Activated CD4-positive, CD25-positive, alpha-beta regulatory T cell treated with anti-CD3 and anti-CD28 coated beads, Interleukin-2, amount 50 U/mL, for 72 hours (primary cell): ENCODE measurements around the gene IFNA17.
"Not testable (repeated sequence)": the region's sequence is repeated elsewhere in the genome, so short reads cannot be mapped to it uniquely, and the experiment has no call there.

Experiments used
- DNase-seq: peaks from one replicate; pipeline ENCODE4 v3.0.0; 2021

IFNA17 gene

DNA sequence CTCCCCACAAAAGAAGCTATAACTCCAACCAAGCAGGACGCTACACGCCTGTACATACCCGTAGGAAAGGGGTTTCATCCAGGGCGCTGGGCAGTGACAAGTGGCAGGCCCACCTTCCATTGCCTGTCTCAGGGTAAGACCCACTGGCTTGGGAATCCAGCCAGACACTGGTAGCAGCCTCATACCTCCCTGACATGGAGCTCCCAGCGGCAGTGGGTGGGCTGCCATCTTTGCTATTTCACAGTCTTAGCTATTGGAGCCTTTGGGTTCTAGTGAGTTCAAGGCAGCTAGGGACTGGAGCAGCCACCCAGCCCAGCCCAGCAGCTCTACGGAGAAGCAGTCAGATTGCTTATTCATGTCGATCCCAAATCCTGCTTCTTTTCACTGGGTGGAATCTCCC, 17.7 kb downstream of the IFNA17 start:
- no peak for DNase-seq

DNA sequence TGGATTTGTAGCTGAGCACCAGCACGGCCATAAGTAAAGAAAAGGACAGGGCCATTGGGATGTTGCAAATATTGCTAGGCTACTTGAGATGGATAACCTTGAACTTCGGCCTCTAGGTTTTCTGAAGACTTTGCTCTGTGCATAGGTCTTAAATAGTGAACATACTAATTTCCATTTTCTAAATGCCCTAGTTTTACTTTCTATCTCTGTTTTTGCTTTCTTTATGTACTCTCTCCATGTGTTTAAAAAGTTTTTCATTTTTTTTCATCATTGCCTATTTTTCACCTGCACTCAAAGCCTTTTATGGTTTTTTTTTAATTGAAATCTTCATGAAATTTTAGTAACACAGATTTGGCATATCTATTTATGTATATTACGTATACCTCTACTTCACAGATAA, 21.0 kb downstream of the IFNA17 start, which contains the start of gene IFNA10:
Gene IFNA10, minus strand, starts transcription at position 101 of the 400 bp plus-strand sequence. Its CDS starts 46 bp downstream, at position 55.
- DNase-seq, result not testable (repeated sequence)

DNA sequence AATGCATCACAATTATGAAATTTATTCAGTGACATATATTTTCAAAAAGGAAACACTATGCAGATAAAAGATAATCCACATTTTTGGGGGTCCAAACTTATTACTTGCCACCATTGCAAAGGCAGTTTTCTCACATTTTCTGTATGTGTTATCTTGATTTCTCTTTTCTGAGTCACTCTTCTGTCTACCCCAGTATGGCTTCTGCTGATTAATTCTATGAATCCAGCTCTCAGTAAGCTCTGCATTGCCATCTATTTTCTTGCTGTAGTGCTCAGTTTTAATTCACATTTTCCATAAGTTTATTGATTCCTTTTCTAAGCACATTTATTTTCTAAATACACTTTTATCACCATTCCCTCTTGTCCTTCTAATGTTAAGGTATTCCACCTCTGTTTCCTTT, 22.8 kb downstream of the IFNA17 start:
- DNase-seq, result no peak

DNA sequence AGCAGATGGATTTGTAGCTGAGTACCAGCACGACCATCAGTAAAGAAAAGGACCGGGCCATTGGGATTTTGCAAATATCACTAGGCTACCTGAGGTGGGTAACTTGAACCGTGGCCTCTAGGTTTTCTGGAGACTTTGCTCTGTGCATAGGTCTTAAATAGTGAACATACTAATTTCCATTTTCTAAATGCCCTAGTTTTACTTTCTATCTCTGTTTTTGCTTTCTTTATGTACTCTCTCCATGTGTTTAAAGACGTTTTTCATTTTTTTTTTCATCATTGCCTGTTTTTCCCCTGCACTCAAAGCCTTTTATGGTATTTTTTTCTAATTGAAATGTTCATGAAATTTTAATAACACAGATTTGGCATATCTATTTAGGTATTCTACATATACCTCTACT, 25.9 kb downstream of the IFNA17 start, which contains the start of gene IFNA7:
Gene IFNA7, minus strand, starts transcription at position 101 of the 400 bp plus-strand sequence. Its CDS starts 40 bp downstream, at position 61.
- DNase-seq, result not testable (repeated sequence)

DNA sequence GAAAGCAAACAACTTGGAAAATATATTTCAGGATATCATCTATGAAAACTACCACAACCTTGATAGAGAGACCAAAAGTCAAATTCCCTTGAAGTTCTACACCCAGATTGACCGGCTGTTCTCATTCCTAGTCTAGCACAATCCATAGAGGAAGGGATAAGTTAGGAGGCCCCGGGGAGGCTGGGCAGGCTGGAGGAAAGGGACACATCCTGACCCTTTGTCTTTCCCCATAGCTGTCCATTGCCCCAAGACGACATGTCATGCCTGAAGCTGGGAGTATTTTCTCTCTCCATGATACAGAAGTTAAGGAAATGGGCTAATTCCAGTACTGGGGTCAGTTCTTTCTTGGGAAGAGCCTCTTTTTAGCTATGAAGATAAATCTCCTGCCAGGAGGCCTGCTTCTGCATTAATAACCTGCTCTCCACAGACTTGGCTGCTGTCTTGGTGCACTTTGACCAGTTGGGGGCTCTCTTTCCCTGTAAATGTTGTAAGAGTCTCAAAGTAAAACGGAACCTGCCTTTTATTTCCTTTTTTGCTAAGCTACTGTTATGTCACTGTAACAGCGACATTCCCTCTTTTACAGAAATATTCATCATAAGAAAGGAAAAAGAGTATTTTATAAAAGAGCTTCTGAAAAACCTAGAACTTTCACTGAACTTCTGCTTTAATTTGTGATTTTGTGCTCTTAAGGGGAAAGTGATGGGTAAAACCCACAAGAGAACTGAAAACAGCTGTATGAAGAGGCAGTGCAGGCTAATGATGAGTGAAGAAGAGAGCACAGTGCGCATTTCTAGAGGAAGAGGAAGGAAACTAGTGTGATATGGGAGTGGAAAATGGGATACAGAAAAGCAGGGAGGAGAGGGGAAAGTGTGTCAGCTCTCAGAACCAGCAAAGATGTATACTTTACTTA, 32.9 kb downstream of the IFNA17 start:
- not testable (repeated sequence) for DNase-seq

DNA sequence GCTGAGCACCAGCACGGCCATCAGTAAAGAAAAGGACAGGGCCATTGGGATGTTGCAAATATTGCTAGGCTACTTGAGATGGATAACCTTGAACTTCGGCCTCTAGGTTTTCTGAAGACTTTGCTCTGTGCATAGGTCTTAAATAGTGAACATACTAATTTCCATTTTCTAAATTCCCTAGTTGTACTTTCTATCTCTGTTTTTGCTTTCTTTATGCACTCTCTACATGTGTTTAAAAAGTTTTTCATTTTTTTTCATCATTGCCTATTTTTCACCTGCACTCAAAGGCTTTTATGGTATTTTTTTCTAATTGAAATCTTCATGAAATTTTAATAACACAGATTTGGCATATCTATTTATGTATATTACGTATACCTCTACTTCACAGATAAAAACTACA, 40.5 kb downstream of the IFNA17 start, which contains the start of gene IFNA4:
Gene IFNA4, minus strand, starts transcription at position 101 of the 400 bp plus-strand sequence. Its CDS starts 56 bp downstream, at position 45.
- DNase-seq, result not testable (repeated sequence)

DNA sequence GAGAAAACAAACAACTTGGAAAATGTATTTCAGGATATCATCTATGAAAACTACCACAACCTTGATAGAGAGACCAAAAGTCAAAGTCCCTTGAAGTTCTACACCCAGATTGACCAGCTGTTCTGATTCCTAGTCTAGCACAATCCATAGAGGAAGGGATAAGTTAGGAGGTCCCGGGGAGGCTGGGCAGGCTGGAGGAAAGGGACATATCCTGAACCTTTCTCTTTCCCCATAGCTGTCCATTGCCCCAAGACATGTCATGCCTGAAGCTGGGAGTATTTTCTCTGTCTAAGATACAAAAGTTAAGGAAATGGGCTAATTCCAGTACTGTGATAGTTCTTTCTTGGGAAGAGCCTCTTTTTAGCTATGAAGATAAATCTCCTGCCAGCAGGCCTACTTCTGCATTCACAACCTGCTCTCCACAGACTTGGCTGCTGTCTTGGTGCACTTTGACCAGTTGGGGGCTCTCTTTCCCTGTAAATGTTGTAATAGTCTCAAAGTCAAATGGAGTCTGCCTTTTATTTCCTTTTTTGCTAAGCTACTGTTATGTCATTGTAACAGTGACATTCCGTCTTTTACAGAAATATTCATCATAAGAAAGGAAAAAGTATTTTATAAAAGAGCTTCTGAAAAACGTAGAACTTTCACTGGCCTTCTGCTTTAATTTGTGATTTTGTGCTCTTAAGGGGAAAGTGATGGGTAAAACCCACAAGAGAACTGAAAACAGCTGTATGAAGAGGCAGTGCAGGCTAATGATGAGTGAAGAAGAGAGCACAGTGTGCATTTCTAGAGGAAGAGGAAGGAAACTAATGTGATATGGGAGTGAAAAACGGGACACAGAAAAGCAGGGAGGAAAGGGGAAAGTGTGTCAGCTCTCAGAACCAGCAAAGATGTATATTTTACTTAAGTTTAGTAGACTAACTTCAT, 44.9 kb downstream of the IFNA17 start:
- DNase-seq, result not testable (repeated sequence)
